DND-41 (cell line): Measurements from ENCODE around the gene RNF144A.

Source experiments
- ATAC-seq: fragments of 200-7000 bp; cut with Tn5 transposase; 3 replicates; pipeline ENCODE4 v1.9.1; 2021; ENCODE audit warnings: low read depth; ENCODE audit not compliant: insufficient read depth
- DNase-seq: peaks from one replicate; pipeline ENCODE4 v3.0.0-alpha.2; 2020
- H2AFZ ChIP-seq: 2 replicates; pipeline ENCODE4 v1.6.0; 2012; ENCODE audit warnings: low read depth, low read length
- H3K27ac ChIP-seq: 2 replicates; pipeline ENCODE4 v1.5.1; 2012; ENCODE audit warnings: low read length, inconsistent platforms
- H3K27me3 ChIP-seq: fragments of 200-600 bp; sonication (generic); 2 replicates; pipeline ENCODE4 v1.6.0; 2012; ENCODE audit warnings: low read length, mild to moderate bottlenecking, inconsistent platforms; ENCODE audit not compliant: insufficient read depth, poor library complexity
- H3K36me3 ChIP-seq: 2 replicates; pipeline ENCODE4 v1.5.1; 2012; ENCODE audit warnings: low read length, inconsistent platforms; ENCODE audit not compliant: insufficient read depth
- H3K4me1 ChIP-seq: 2 replicates; pipeline ENCODE4 v1.5.1; 2012; ENCODE audit warnings: mild to moderate bottlenecking, low read length; ENCODE audit not compliant: insufficient read depth
- H3K4me2 ChIP-seq: 2 replicates; pipeline ENCODE4 v1.6.0; 2012; ENCODE audit warnings: mild to moderate bottlenecking, moderate library complexity, low read length, inconsistent platforms; ENCODE audit not compliant: insufficient read depth
- H3K4me3 ChIP-seq, 2 experiments: fragments of 200-600 bp in 1 of 2; shearing (Covaris generic) in 1 of 2; 2 replicates each; pipeline ENCODE4 v1.5.1; 2012 to 2016; ENCODE audit warnings: inconsistent platforms in 2 of 2, low read length in 2 of 2, mild to moderate bottlenecking in 2 of 2, low read depth in 1 of 2, moderate library complexity in 1 of 2
- H3K79me2 ChIP-seq: 2 replicates; pipeline ENCODE4 v1.6.0; 2012; ENCODE audit warnings: low read length, inconsistent platforms; ENCODE audit not compliant: insufficient read depth
- H3K9ac ChIP-seq: 2 replicates; pipeline ENCODE4 v1.6.0; 2012; ENCODE audit warnings: low read depth, mild to moderate bottlenecking, inconsistent platforms, low read length, moderate library complexity
- H3K9me3 ChIP-seq: 2 replicates; pipeline ENCODE4 v1.5.1; 2012; ENCODE audit warnings: low read length, moderate library complexity, mild to moderate bottlenecking, inconsistent platforms; ENCODE audit not compliant: insufficient read depth, severe bottlenecking
- H4K20me1 ChIP-seq: 2 replicates; pipeline ENCODE4 v1.6.0; 2012; ENCODE audit warnings: low read length; ENCODE audit not compliant: insufficient read depth
- CTCF ChIP-seq: IDR thresholded peaks from 2 replicates; pipeline ENCODE4 v1.5.1; 2012; ENCODE audit warnings: borderline replicate concordance, low read length, moderate library complexity, mild to moderate bottlenecking; ENCODE audit not compliant: poor library complexity, severe bottlenecking; ENCODE audit errors: extremely low read depth
- EZH2 ChIP-seq: IDR thresholded peaks from 3 replicates; pipeline ENCODE4 v1.6.1; 2012; ENCODE audit warnings: borderline replicate concordance, low read depth, mild to moderate bottlenecking, moderate library complexity, low read length, inconsistent platforms; ENCODE audit not compliant: severe bottlenecking

The RNF144A gene

GRCh38 chr2:7089898-7090510 is 172.8 kb downstream of the RNF144A start:
- H3K4me2 ChIP-seq: no peak overlapping the region
- no peaks in the 10 kb centered on the region for H4K20me1 ChIP-seq
- no peaks in the 10 kb centered on the region for H3K4me1 ChIP-seq
- H3K4me3 ChIP-seq: no peak overlapping the region
- H3K27me3 ChIP-seq: no peaks in the 10 kb centered on the region
- ATAC-seq (no peak), DNase-seq (no peak)
- no peak overlapping the region for H2AFZ ChIP-seq
- TF ChIP-seq CTCF (no peak), EZH2 (no peak)
- H3K79me2 ChIP-seq: no peaks in the 10 kb centered on the region
- no peak overlapping the region for H3K27ac ChIP-seq
- no peak overlapping the region for H3K9ac ChIP-seq
- H3K9me3 ChIP-seq: no peaks in the 10 kb centered on the region
- no peaks in the 10 kb centered on the region for H3K36me3 ChIP-seq

- ATAC-seq (no peak), DNase-seq (no peak)
- Histone ChIP-seq H3K27ac (no peak overlapping the region), H2AFZ (no peak overlapping the region), H3K79me2 (no peaks in the 10 kb centered on the region), H3K9ac (no peak overlapping the region), H3K4me1 (peaks cover 4% of the 10 kb centered on the region; the same call in 1 of the 2 replicates), H4K20me1 (no peaks in the 10 kb centered on the region), H3K36me3 (no peaks in the 10 kb centered on the region), H3K4me2 (no peak overlapping the region), H3K27me3 (no peaks in the 10 kb centered on the region), H3K9me3 (no peaks in the 10 kb centered on the region), H3K4me3 (no peak overlapping the region)
- no peak for TF ChIP-seq CTCF
- no peak for TF ChIP-seq EZH2
Observed at GRCh38 chr2:7093376-7093775, 176.2 kb downstream of the RNF144A start.
